Type B pancreatic cell (in vitro differentiated cells): ENCODE measurements around the gene CA11. TPM values are rescaled to one million over a fixed set of nuclear protein-coding genes. Genes with fewer than 3 reads are reported as not detected.

Experiments used
- DNase-seq: peaks from one replicate; pipeline ENCODE4 v3.0.0; 2021; ENCODE audit warnings: mixed read lengths; ENCODE audit not compliant: unreplicated experiment; ENCODE audit errors: extremely low spot score
- H3K27ac Mint-ChIP-seq: 2 replicates; pipeline ENCODE4 v1.8.0; 2021; ENCODE audit warnings: mild to moderate bottlenecking, mixed read lengths
- H3K27me3 Mint-ChIP-seq: 2 replicates; pipeline ENCODE4 v1.8.0; 2021; ENCODE audit warnings: mixed read lengths
- H3K36me3 Mint-ChIP-seq: 2 replicates; pipeline ENCODE4 v1.8.0; 2021; ENCODE audit warnings: mixed read lengths
- H3K4me1 Mint-ChIP-seq: one replicate; pipeline ENCODE4 v1.8.0; 2021; ENCODE audit warnings: mixed read lengths; ENCODE audit not compliant: unreplicated experiment
- H3K4me3 Mint-ChIP-seq: 2 replicates; pipeline ENCODE4 v1.8.0; 2021; ENCODE audit warnings: mild to moderate bottlenecking, mixed read lengths
- H3K9me3 Mint-ChIP-seq: 2 replicates; pipeline ENCODE4 v1.8.0; 2021; ENCODE audit warnings: mixed read lengths
- CTCF ChIP-seq: fragments of 200-600 bp; sonication (generic); conservative IDR thresholded peaks from 2 replicates; pipeline ENCODE4 v1.5.0; 2021; ENCODE audit warnings: antibody characterized with exemption, mild to moderate bottlenecking
- total RNA-seq: library from RNA; stranded (reverse); gene quantifications from 2 replicates; pipeline ENCODE4 v1.2.1, GENCODE V29; 2021; ENCODE audit warnings: low replicate concordance

The CA11 gene
- total RNA-seq, 1 donor from 2014 or later: 43.3 TPM

GRCh38 chr19:48629599-48630295 is 16.2 kb downstream of the CA11 start:
- no peak for TF ChIP-seq CTCF
- Mint-ChIP-seq H3K27ac (peak overlapping the region; percentile 96), H3K4me3 (peak overlapping the region; percentile 76), H3K27me3 (no peaks in the 10 kb centered on the region), H3K4me1 (peaks cover 35% of the 10 kb centered on the region), H3K9me3 (no peaks in the 10 kb centered on the region), H3K36me3 (peaks cover 3% of the 10 kb centered on the region)
- peak; percentile 76 for DNase-seq

DNA sequence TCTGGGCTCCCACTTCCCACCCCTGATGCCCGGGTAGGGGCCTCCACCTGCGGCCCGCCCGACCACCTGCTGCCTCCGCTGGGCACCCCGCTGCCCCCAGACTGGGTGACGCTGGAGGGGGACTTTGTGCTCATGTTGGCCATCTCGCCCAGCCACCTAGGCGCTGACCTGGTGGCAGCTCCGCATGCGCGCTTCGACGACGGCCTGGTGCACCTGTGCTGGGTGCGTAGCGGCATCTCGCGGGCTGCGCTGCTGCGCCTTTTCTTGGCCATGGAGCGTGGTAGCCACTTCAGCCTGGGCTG is 16.7 kb downstream of the CA11 start:
- no peak overlapping the region for H3K27ac Mint-ChIP-seq
- no peak for TF ChIP-seq CTCF
- no peak overlapping the region for H3K4me3 Mint-ChIP-seq

GRCh38 chr19:48628486-48629296 is 17.3 kb downstream of the CA11 start:
- Mint-ChIP-seq H3K27ac (peak overlapping the region; percentile 56), H3K9me3 (no peaks in the 10 kb centered on the region), H3K36me3 (peaks cover 3% of the 10 kb centered on the region), H3K4me1 (peaks cover 31% of the 10 kb centered on the region), H3K27me3 (no peaks in the 10 kb centered on the region), H3K4me3 (peak overlapping the region; percentile 45)
- TF ChIP-seq CTCF: no peak
- DNase-seq: no peak

More for the DNA sequence above, 16.7 kb downstream of the CA11 start:
- Mint-ChIP-seq H3K36me3 (peaks cover 3% of the 10 kb centered on the region), H3K4me1 (peaks cover 30% of the 10 kb centered on the region), H3K27me3 (no peaks in the 10 kb centered on the region), H3K9me3 (no peaks in the 10 kb centered on the region)
- no peak for DNase-seq

- H3K4me3 Mint-ChIP-seq: no peak overlapping the region
- peak overlapping the region; percentile 66 for H3K27ac Mint-ChIP-seq
- H3K9me3 Mint-ChIP-seq: no peaks in the 10 kb centered on the region
- H3K36me3 Mint-ChIP-seq: peaks cover 3% of the 10 kb centered on the region
- no peaks in the 10 kb centered on the region for H3K27me3 Mint-ChIP-seq
- no peak for DNase-seq
- H3K4me1 Mint-ChIP-seq: peaks cover 37% of the 10 kb centered on the region
- no peak for TF ChIP-seq CTCF
Observed at GRCh38 chr19:48627865-48628314, 18.1 kb downstream of the CA11 start.

- Mint-ChIP-seq H3K9me3 (no peaks in the 10 kb centered on the region), H3K36me3 (peaks cover under 1% of the 10 kb centered on the region), H3K27me3 (no peaks in the 10 kb centered on the region), H3K4me3 (peak overlapping the region; percentile 57), H3K27ac (peak overlapping the region; percentile 66), H3K4me1 (peaks cover 34% of the 10 kb centered on the region)
- TF ChIP-seq CTCF: no peak
- DNase-seq: no peak
Observed at GRCh38 chr19:48627201-48627864, 18.7 kb downstream of the CA11 start.
